Dedifferentiated amniotic fluid mesenchymal stem cell (primary cell): ENCODE measurements around the gene GZMM.
A peak's percentile ranks its signal among the peaks of the same experiment; 100 is the strongest.

Source experiments
- DNase-seq: peaks from one replicate; pipeline ENCODE4 v3.0.0-alpha.2; 2016; ENCODE audit errors: extremely low spot score

Gene GZMM

GRCh38 chr19:566844-567243 lies 23.0 kb downstream of the GZMM start:
- no peak for DNase-seq

- no peak for DNase-seq
Measured at GRCh38 chr19:567296-567900, 23.5 kb downstream of the GZMM start.

- no peak for DNase-seq
Measured at GRCh38 chr19:570251-570686, 26.4 kb downstream of the GZMM start.

GRCh38 chr19:570937-571565 lies 27.2 kb downstream of the GZMM start:
- no peak for DNase-seq

GRCh38 chr19:571566-571974 lies 27.7 kb downstream of the GZMM start:
- no peak for DNase-seq

GRCh38 chr19:572140-572742 lies 28.4 kb downstream of the GZMM start, which contains the start of gene BSG:
BSG (plus strand) TSS chr19:572596; CDS start chr19:572635, 39 bp downstream.
- peak; percentile 95 for DNase-seq

- peak; percentile 32 for DNase-seq
Measured at GRCh38 chr19:572743-573518, 29.1 kb downstream of the GZMM start.

GRCh38 chr19:573519-573825 lies 29.6 kb downstream of the GZMM start:
- no peak for DNase-seq

GRCh38 chr19:574658-575526 lies 31.0 kb downstream of the GZMM start:
- DNase-seq = no peak

- no peak for DNase-seq
Measured at GRCh38 chr19:575527-576506, 32.0 kb downstream of the GZMM start.

- DNase-seq = no peak
Measured at GRCh38 chr19:576768-577438, 33.0 kb downstream of the GZMM start.

- DNase-seq = no peak
Measured at GRCh38 chr19:577439-578392, 33.9 kb downstream of the GZMM start.

- no peak for DNase-seq
Measured at GRCh38 chr19:579111-579841, 35.4 kb downstream of the GZMM start.

- no peak for DNase-seq
Measured at GRCh38 chr19:579842-580155, 35.9 kb downstream of the GZMM start.

- DNase-seq = no peak
Measured at GRCh38 chr19:580274-580835, 36.5 kb downstream of the GZMM start.

GRCh38 chr19:581399-582111 lies 37.7 kb downstream of the GZMM start:
- DNase-seq = no peak

- DNase-seq = no peak
Measured at GRCh38 chr19:582497-583197, 38.8 kb downstream of the GZMM start.
